Endothelial cell of umbilical vein (primary cell): Measurements from ENCODE around the gene TSC22D1.

ENCODE experiments used
- CTCF ChIP-seq, 2 donors: IDR thresholded peaks; 1 replicate in 1 of 2; 2 replicates in 1 of 2; pipeline ENCODE4 v1.5.1; 2011; ENCODE audit warnings: low read length in 2 of 2, mild to moderate bottlenecking in 2 of 2, moderate library complexity in 2 of 2, control low read depth in 1 of 2, inconsistent platforms in 1 of 2, low read depth in 1 of 2; ENCODE audit not compliant: insufficient read depth in 1 of 2; ENCODE audit errors: extremely low read depth in 1 of 2
- EZH2 ChIP-seq: IDR thresholded peaks from 2 replicates; pipeline ENCODE4 v1.6.1; 2012; ENCODE audit warnings: borderline replicate concordance, low read depth, mild to moderate bottlenecking, moderate library complexity, low read length, inconsistent platforms; ENCODE audit not compliant: severe bottlenecking
- JUN ChIP-seq: IDR thresholded peaks from 2 replicates; pipeline ENCODE4 v1.6.1; 2011; ENCODE audit warnings: borderline replicate concordance, low read depth; ENCODE audit not compliant: insufficient read length, insufficient read depth
- MAX ChIP-seq: IDR thresholded peaks from 2 replicates; pipeline ENCODE4 v1.6.1; 2011; ENCODE audit not compliant: insufficient read depth, insufficient read length
- MYC ChIP-seq: IDR thresholded peaks from one replicate; pipeline ENCODE4 v1.6.1; 2011; ENCODE audit warnings: mild to moderate bottlenecking, low read depth, low read length
- POLR2A ChIP-seq: IDR thresholded peaks from 2 replicates; pipeline ENCODE4 v1.6.1; 2012; ENCODE audit warnings: low read depth, mild to moderate bottlenecking, control low read depth, low read length

- TF ChIP-seq CTCF (IDR thresholded peaks at IDR 0.05; ENCODE audit: extremely low read depth in 1 of 2, insufficient read depth in 1 of 2, low read depth in 1 of 2, low read length in 2 of 2): no peak
- no peak for TF ChIP-seq MYC
- no peak for TF ChIP-seq POLR2A
- TF ChIP-seq EZH2: no peak
- no peak for TF ChIP-seq MAX
- TF ChIP-seq JUN: no peak
These were observed 145.0 kb downstream of the TSC22D1 start for GRCh38 chr13:44431150-44431549.
